SKM-1 treated with dmso at 0.1 percent for 144 hours (cell line): ENCODE data around the gene CRYGS.
"Not testable (repeated sequence)": the region's sequence is repeated elsewhere in the genome, so short reads cannot be mapped to it uniquely, and the experiment has no call there.

Source experiments
- DNase-seq: peaks from one replicate; lab custom pipeline; 2025; ENCODE audit not compliant: unreplicated experiment; lab: John Stamatoyannopoulos, UW

CRYGS gene

GRCh38 chr3:186564586-186564985 is 20.4 kb upstream of the CRYGS start:
- DNase-seq, result no peak

GRCh38 chr3:186552408-186553031 is 8.3 kb upstream of the CRYGS start:
- DNase-seq, result no peak

- no peak for DNase-seq
Measured at GRCh38 chr3:186551387-186551786, 7.2 kb upstream of the CRYGS start.

GRCh38 chr3:186549497-186549896 is 5.3 kb upstream of the CRYGS start:
- DNase-seq, result no peak

GRCh38 chr3:186540835-186541226 is 3.3 kb downstream of the CRYGS start:
- no peak for DNase-seq

GRCh38 chr3:186540221-186540834 is 3.9 kb downstream of the CRYGS start:
- peak; percentile 70 for DNase-seq

- DNase-seq, result no peak
Measured at GRCh38 chr3:186538779-186539178, 5.4 kb downstream of the CRYGS start.

GRCh38 chr3:186536883-186537844 is 7.0 kb downstream of the CRYGS start:
- peak; percentile 16 for DNase-seq

GRCh38 chr3:186534113-186534669 is 10.0 kb downstream of the CRYGS start:
- DNase-seq, result peak; percentile 91

GRCh38 chr3:186532598-186533072 is 11.5 kb downstream of the CRYGS start:
- DNase-seq, result peak; percentile 79

GRCh38 chr3:186531694-186532093 is 12.5 kb downstream of the CRYGS start:
- not testable (repeated sequence) for DNase-seq

- DNase-seq, result no peak
Measured at GRCh38 chr3:186530415-186530814, 13.8 kb downstream of the CRYGS start.

GRCh38 chr3:186529201-186529999 is 14.8 kb downstream of the CRYGS start:
- DNase-seq, result no peak

- DNase-seq, result no peak
Measured at GRCh38 chr3:186526256-186526606, 17.9 kb downstream of the CRYGS start.

GRCh38 chr3:186525369-186526255 is 18.6 kb downstream of the CRYGS start:
- no peak for DNase-seq

GRCh38 chr3:186524616-186525015 is 19.6 kb downstream of the CRYGS start:
- no peak for DNase-seq

GRCh38 chr3:186523434-186523833 is 20.7 kb downstream of the CRYGS start:
- DNase-seq, result no peak

GRCh38 chr3:186523022-186523421 is 21.2 kb downstream of the CRYGS start:
- no peak for DNase-seq

- no peak for DNase-seq
Measured at GRCh38 chr3:186520957-186521842, 23.0 kb downstream of the CRYGS start.
